Measurements from ENCODE around the gene LCP2. TPM values are rescaled to one million over a fixed set of nuclear protein-coding genes. Genes with fewer than 3 reads are reported as not detected.
"Not testable (repeated sequence)": the region's sequence is repeated elsewhere in the genome, so short reads cannot be mapped to it uniquely, and the experiment has no call there.

Gene LCP2
- total and polyA plus RNA-seq, 12 donors: 2.4 to 53.7 (median 17.7) TPM

DNA sequence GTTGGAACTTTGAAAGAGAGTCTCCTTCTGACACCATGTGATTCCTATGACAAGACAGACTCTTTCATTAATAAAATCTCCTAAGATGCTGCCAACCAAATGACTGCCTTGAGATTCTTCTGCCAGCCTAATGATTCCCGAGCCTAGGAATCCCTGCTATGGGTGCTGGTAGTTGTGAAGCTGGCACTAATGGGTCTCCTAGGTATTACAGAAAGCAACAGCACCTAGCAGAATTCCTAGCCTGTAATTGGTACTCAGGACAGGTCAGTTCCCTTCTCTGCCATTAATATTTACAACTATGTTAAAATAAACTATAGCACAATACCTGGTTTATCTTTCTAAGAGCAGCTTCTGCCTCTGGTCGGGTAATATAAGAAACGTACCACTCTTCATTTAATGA is 45.5 kb downstream of the LCP2 start:
- TF ChIP-seq, protein P1, sequence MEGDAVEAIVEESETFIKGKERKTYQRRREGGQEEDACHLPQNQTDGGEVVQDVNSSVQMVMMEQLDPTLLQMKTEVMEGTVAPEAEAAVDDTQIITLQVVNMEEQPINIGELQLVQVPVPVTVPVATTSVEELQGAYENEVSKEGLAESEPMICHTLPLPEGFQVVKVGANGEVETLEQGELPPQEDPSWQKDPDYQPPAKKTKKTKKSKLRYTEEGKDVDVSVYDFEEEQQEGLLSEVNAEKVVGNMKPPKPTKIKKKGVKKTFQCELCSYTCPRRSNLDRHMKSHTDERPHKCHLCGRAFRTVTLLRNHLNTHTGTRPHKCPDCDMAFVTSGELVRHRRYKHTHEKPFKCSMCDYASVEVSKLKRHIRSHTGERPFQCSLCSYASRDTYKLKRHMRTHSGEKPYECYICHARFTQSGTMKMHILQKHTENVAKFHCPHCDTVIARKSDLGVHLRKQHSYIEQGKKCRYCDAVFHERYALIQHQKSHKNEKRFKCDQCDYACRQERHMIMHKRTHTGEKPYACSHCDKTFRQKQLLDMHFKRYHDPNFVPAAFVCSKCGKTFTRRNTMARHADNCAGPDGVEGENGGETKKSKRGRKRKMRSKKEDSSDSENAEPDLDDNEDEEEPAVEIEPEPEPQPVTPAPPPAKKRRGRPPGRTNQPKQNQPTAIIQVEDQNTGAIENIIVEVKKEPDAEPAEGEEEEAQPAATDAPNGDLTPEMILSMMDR (IDR thresholded peaks at IDR 0.05): no peak
- no peak for TF ChIP-seq POLR2A (IDR thresholded peaks at IDR 0.05)
- no peak overlapping the region for H3K27ac ChIP-seq
- DNase-seq: no peak
- intact Hi-C loops (cut with DNase I): no loop called here
- 49 to 60% (median 57%) methylated on average over 3 of the region's 3 CpGs for WGBS, 4 donors
- peaks cover 0 to 8% of the 10 kb centered on the region in 2 donors for H3K4me1 ChIP-seq (replicated peaks in 1 of 2)
- H3K36me3 ChIP-seq (replicated peaks in 1 of 2): peaks cover 0 to 2% of the 10 kb centered on the region in 2 donors
- H3K27me3 ChIP-seq: no peaks in the 10 kb centered on the region
- no peaks in the 10 kb centered on the region for H3K9me3 ChIP-seq (replicated peaks in 1 of 3)
- no peak overlapping the region for H3K4me3 ChIP-seq

DNA sequence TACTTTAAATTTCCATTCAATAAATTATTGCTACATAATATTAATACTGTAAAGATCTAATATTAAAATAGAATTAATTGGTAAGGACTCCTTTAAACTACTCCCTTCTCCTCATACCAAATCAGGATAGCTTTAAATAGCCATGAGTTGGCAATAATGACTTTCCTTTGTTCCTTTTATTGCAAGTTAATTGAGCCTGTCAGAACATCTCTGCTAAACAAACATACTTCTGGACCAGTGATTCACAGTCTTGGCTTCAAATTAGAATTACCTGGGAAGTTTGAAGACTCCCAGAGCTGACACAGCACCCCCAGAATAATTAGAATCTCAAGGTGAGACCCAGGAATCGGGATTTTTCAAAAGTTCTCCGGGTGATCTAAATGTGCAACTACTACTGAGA is 46.1 kb downstream of the LCP2 start:
- no peak overlapping the region for H3K27ac ChIP-seq
- no peak for DNase-seq
- peaks cover 0 to 8% of the 10 kb centered on the region in 2 donors for H3K4me1 ChIP-seq (replicated peaks in 1 of 2)
- TF ChIP-seq, protein P1 (IDR thresholded peaks at IDR 0.05): no peak
- no peak for TF ChIP-seq POLR2A (IDR thresholded peaks at IDR 0.05)
- intact Hi-C loops (cut with DNase I): no loop called here
- H3K9me3 ChIP-seq (replicated peaks in 1 of 3): no peaks in the 10 kb centered on the region
- H3K36me3 ChIP-seq (replicated peaks in 1 of 2): peaks cover 0 to 4% of the 10 kb centered on the region in 2 donors
- H3K4me3 ChIP-seq: no peak overlapping the region
- no peaks in the 10 kb centered on the region for H3K27me3 ChIP-seq
- 66 to 85% (median 72%) methylated on average over 2 of the region's 2 CpGs for WGBS, 4 donors

GRCh38 chr5:170250810-170251317 is 46.7 kb downstream of the LCP2 start:
- intact Hi-C loops (cut with DNase I): no loop called here
- H3K4me1 ChIP-seq (replicated peaks in 1 of 2): peaks cover 0 to 8% of the 10 kb centered on the region in 2 donors
- H3K27ac ChIP-seq: no peak overlapping the region

DNA sequence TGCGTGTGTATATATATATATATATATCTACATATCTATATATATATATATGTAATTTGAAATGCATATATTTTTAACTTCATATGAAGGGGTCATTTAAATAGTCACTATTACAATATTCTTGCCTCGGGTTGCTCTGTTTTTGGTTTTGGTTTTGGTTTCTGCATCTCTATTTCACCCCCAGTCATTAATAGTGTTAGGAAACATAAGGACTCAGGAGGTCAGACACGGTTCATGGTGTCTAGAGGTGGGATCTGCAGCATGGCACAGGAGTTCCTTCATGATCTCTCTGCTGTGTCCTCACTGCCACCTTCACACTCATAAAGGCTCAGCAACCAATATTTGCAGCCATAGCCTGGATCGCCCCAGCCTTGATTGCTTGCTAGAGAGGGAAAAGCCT is 48.2 kb downstream of the LCP2 start:
- Histone ChIP-seq H3K9me3 (replicated peaks in 1 of 3) (no peaks in the 10 kb centered on the region), H3K4me3 (no peak overlapping the region), H3K36me3 (replicated peaks in 1 of 2) (peaks cover 0 to 4% of the 10 kb centered on the region in 2 donors), H3K4me1 (replicated peaks in 1 of 2) (peaks cover 0 to 8% of the 10 kb centered on the region in 2 donors), H3K27me3 (no peaks in the 10 kb centered on the region), H3K27ac (no peak overlapping the region)
- TF ChIP-seq POLR2A (IDR thresholded peaks at IDR 0.05): no peak
- TF ChIP-seq, protein P1 (IDR thresholded peaks at IDR 0.05): no peak
- DNase-seq: no peak
- WGBS, 4 donors: 72 to 74% (median 73%) methylated on average over 4 of the region's 4 CpGs
- intact Hi-C loops (cut with DNase I): no loop called here

More at GRCh38 chr5:170250810-170251317, 46.7 kb downstream of the LCP2 start:
- Histone ChIP-seq H3K4me3 (no peak overlapping the region), H3K27me3 (no peaks in the 10 kb centered on the region), H3K36me3 (replicated peaks in 1 of 2) (peaks cover 0 to 4% of the 10 kb centered on the region in 2 donors), H3K9me3 (replicated peaks in 1 of 3) (no peaks in the 10 kb centered on the region)
- WGBS, 4 donors: 34 to 42% (median 36%) methylated on average over 3 of the region's 3 CpGs
- no peak for DNase-seq
- TF ChIP-seq, protein P1 (IDR thresholded peaks at IDR 0.05): no peak
- TF ChIP-seq POLR2A (IDR thresholded peaks at IDR 0.05): no peak

DNA sequence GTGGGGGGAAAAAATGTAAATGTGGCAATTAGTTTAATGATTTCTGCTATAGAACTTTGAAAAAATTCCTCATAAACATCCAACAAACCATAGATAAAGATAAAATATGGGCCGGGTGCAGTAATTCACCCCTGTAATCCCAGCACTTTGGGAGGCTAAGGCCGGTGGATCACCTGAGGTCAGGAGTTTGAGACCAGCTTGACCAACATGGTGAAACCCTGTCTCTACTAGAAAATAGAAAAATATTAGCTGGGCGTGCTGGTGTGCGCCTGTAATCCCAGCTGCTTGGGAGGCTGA is 48.7 kb downstream of the LCP2 start:
- DNase-seq; H3K36me3 ChIP-seq (replicated peaks in 1 of 2); H3K4me1 ChIP-seq (replicated peaks in 1 of 2); H3K27ac ChIP-seq; H3K4me3 ChIP-seq; intact Hi-C loops (cut with DNase I); H3K9me3 ChIP-seq (replicated peaks in 1 of 3); H3K27me3 ChIP-seq: not testable (repeated sequence)
- WGBS, 4 donors: 73 to 88% (median 78%) methylated on average over 4 of the region's 4 CpGs

Data from adrenal gland (tissue), 12 donors.